H9 (cell line): Measurements from ENCODE around the gene TAS2R46. TPM values are rescaled to one million over a fixed set of nuclear protein-coding genes. Genes with fewer than 3 reads are reported as not detected.

ENCODE experiments used
- DNase-seq: peaks from one replicate; pipeline ENCODE4 v3.0.0-alpha.2; 2017
- H2AFZ ChIP-seq: one replicate; pipeline ENCODE4 v1.6.1; 2013; ENCODE audit warnings: mild to moderate bottlenecking, low read length, control low read depth, moderate library complexity
- H2AK5ac ChIP-seq: 2 replicates; pipeline ENCODE4 v1.6.1; 2013; ENCODE audit warnings: low read length, control low read depth, mixed read lengths; ENCODE audit not compliant: insufficient read length
- H2BK120ac ChIP-seq: one replicate; pipeline ENCODE4 v1.6.1; 2013; ENCODE audit warnings: low read depth, mild to moderate bottlenecking, low read length, control low read depth, inconsistent platforms; ENCODE audit not compliant: poor library complexity, severe bottlenecking
- H2BK12ac ChIP-seq: 2 replicates; pipeline ENCODE4 v1.6.1; 2013; ENCODE audit warnings: low read length, control low read depth, mixed read lengths, low read depth; ENCODE audit not compliant: insufficient read length
- H2BK15ac ChIP-seq: 2 replicates; pipeline ENCODE4 v1.6.1; 2013; ENCODE audit warnings: low read depth, low read length, control low read depth
- H2BK20ac ChIP-seq: one replicate; pipeline ENCODE4 v1.6.1; 2013; ENCODE audit warnings: low read depth, mild to moderate bottlenecking, low read length, control low read depth, inconsistent platforms; ENCODE audit not compliant: poor library complexity, severe bottlenecking
- H2BK5ac ChIP-seq: 2 replicates; pipeline ENCODE4 v1.6.1; 2013; ENCODE audit warnings: low read length, control low read depth, mixed read lengths; ENCODE audit not compliant: insufficient read length
- H3K14ac ChIP-seq: 2 replicates; pipeline ENCODE4 v1.6.1; 2013; ENCODE audit warnings: low read length, control low read depth; ENCODE audit not compliant: insufficient read depth
- H3K18ac ChIP-seq: 2 replicates; pipeline ENCODE4 v1.6.1; 2013; ENCODE audit warnings: low read depth, mild to moderate bottlenecking, mixed read lengths, low read length, control low read depth; ENCODE audit not compliant: insufficient read length
- H3K23ac ChIP-seq: 2 replicates; pipeline ENCODE4 v1.6.1; 2013; ENCODE audit warnings: low read length, control low read depth, mixed read lengths, low read depth; ENCODE audit not compliant: insufficient read length
- H3K23me2 ChIP-seq: 2 replicates; pipeline ENCODE4 v1.6.1; 2013; ENCODE audit warnings: low read depth, mild to moderate bottlenecking, mixed read lengths, low read length, control low read depth; ENCODE audit not compliant: insufficient read length, poor library complexity, severe bottlenecking
- H3K27ac ChIP-seq: 2 replicates; pipeline ENCODE4 v1.5.1; 2013; ENCODE audit warnings: low read length, control low read depth, mixed read lengths, low read depth; ENCODE audit not compliant: insufficient read length
- H3K27me3 ChIP-seq: 2 replicates; pipeline ENCODE4 v1.6.1; 2013; ENCODE audit warnings: low read length, control low read depth, inconsistent platforms; ENCODE audit not compliant: insufficient read depth
- H3K4ac ChIP-seq: 2 replicates; pipeline ENCODE4 v1.6.1; 2013; ENCODE audit warnings: low read depth, mild to moderate bottlenecking, control low read depth, inconsistent platforms, low read length, moderate library complexity
- H3K4me1 ChIP-seq: 2 replicates; pipeline ENCODE4 v1.6.1; 2013; ENCODE audit warnings: low read length, control low read depth, inconsistent platforms; ENCODE audit not compliant: insufficient read depth
- H3K4me2 ChIP-seq: 2 replicates; pipeline ENCODE4 v1.6.1; 2013; ENCODE audit warnings: low read length, control low read depth, mixed read lengths; ENCODE audit not compliant: insufficient read length, insufficient read depth
- H3K56ac ChIP-seq: 2 replicates; pipeline ENCODE4 v1.6.1; 2013; ENCODE audit warnings: low read depth, mild to moderate bottlenecking, mixed read lengths, low read length, control low read depth; ENCODE audit not compliant: insufficient read length
- H3K79me1 ChIP-seq: 2 replicates; pipeline ENCODE4 v1.6.1; 2013; ENCODE audit warnings: low read depth, mild to moderate bottlenecking, moderate library complexity, low read length, control low read depth, inconsistent platforms; ENCODE audit not compliant: insufficient read depth, poor library complexity, severe bottlenecking
- H3K79me2 ChIP-seq: 2 replicates; pipeline ENCODE4 v1.6.1; 2013; ENCODE audit warnings: low read length, control low read depth, inconsistent platforms; ENCODE audit not compliant: insufficient read depth
- H3K9ac ChIP-seq: 2 replicates; pipeline ENCODE4 v1.6.1; 2013; ENCODE audit warnings: low read length, control low read depth, mixed read lengths; ENCODE audit not compliant: insufficient read length; ENCODE audit errors: extremely low read depth
- H3K9me3 ChIP-seq: one replicate; pipeline ENCODE4 v1.6.1; 2013; ENCODE audit warnings: low read depth, low read length, inconsistent platforms; ENCODE audit not compliant: control insufficient read depth
- H3T11ph ChIP-seq: one replicate; pipeline ENCODE4 v1.6.1; 2013; ENCODE audit warnings: mild to moderate bottlenecking, low read length, control low read depth, inconsistent platforms
- H4K20me1 ChIP-seq: one replicate; pipeline ENCODE4 v1.6.1; 2013; ENCODE audit not compliant: control insufficient read depth, insufficient read length, insufficient read depth
- H4K5ac ChIP-seq: 2 replicates; pipeline ENCODE4 v1.6.1; 2013; ENCODE audit warnings: low read depth, mild to moderate bottlenecking, mixed read lengths, low read length, control low read depth; ENCODE audit not compliant: insufficient read length
- H4K8ac ChIP-seq: replicated peaks from 2 replicates; pipeline ENCODE4 v1.6.1; 2013; ENCODE audit warnings: low read length, control low read depth, mixed read lengths, low read depth; ENCODE audit not compliant: insufficient read length
- H4K91ac ChIP-seq: 2 replicates; pipeline ENCODE4 v1.6.1; 2013; ENCODE audit warnings: low read depth, mild to moderate bottlenecking, moderate library complexity, mixed read lengths, low read length, control low read depth; ENCODE audit not compliant: insufficient read length
- H3K27ac Mint-ChIP-seq, 3 experiments: 2 replicates in 2 of 3; 3 replicates in 1 of 3; pipeline ENCODE4 v1.8.0; 2020 to 2021; ENCODE audit warnings: mixed read lengths in 3 of 3, mild to moderate bottlenecking in 1 of 3, moderate library complexity in 1 of 3
- H3K27me3 Mint-ChIP-seq: 2 replicates; pipeline ENCODE4 v1.8.0; 2021; ENCODE audit warnings: low read depth, mild to moderate bottlenecking, moderate library complexity, mixed read lengths
- H3K36me3 Mint-ChIP-seq, 3 experiments: 2 replicates in 2 of 3; 3 replicates in 1 of 3; pipeline ENCODE4 v1.8.0; 2020 to 2021; ENCODE audit warnings: low read depth in 3 of 3, mixed read lengths in 3 of 3; ENCODE audit not compliant: insufficient read depth in 1 of 3
- H3K4me1 Mint-ChIP-seq, 2 experiments: 2 replicates each; pipeline ENCODE4 v1.8.0; 2020; ENCODE audit warnings: mixed read lengths in 2 of 2
- H3K4me3 Mint-ChIP-seq, 2 experiments: 2 replicates in 1 of 2; 3 replicates in 1 of 2; pipeline ENCODE4 v1.8.0; 2020 to 2021; ENCODE audit warnings: mild to moderate bottlenecking in 2 of 2, mixed read lengths in 2 of 2, moderate library complexity in 1 of 2
- H3K9me3 Mint-ChIP-seq, 2 experiments: 2 replicates in 1 of 2; 3 replicates in 1 of 2; pipeline ENCODE4 v1.8.0; 2020; ENCODE audit warnings: mild to moderate bottlenecking in 2 of 2, mixed read lengths in 2 of 2, moderate library complexity in 1 of 2
- WGBS: extraction: QIAGEN DNeasy Blood & Tissue Kit; methylation state at CpG from one replicate; pipeline ENCODE4 v1.1.7; 2013; ENCODE audit warnings: missing lambda C conversion rate, low lambda C conversion rate, mixed read lengths; ENCODE audit not compliant: insufficient read length; ENCODE audit errors: extremely low coverage; 5-methylcytosine and 5-hydroxymethylcytosine counted together
- total RNA-seq: library from RNA; stranded (reverse); gene quantifications from 2 replicates; pipeline ENCODE4 v1.2.1, GENCODE V29; 2021
- TF ChIP-seq, protein P1 (sequence below): fragments of 200-600 bp; sonication (generic); conservative IDR thresholded peaks from 3 replicates; pipeline ENCODE4 v1.8.0; 2021; ENCODE audit warnings: antibody characterized with exemption, mild to moderate bottlenecking

TAS2R46 gene
- total RNA-seq, 1 experiment from 2014 or later = 1.2 TPM

DNA sequence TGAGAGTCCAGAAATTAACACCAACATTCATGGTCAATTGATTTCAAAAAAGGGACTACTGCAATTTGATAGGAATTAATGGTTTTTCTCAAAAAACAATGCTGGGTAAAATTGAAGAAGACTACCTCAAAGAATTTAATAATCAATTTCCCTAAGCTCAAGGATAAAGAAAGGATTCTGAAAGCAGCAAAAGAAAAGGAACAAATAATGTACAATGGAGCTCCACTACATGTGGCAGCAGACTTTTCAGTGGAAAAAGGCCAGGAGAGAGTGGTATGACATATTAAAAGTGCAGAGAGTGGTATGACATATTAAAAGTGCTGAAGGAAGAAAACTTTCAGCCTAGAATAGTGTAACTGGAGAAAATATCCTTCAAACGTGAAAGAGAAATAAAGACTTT lies 45.6 kb upstream of the TAS2R46 start:
- Histone ChIP-seq H3K79me1 (no peaks in the 10 kb centered on the region), H3K4me1 (no peaks in the 10 kb centered on the region), H2BK120ac (no peak overlapping the region), H3K14ac (no peak overlapping the region), H3K79me2 (no peaks in the 10 kb centered on the region; the same call in 1 of the 2 replicates), H2BK12ac (no peak overlapping the region), H3K23me2 (no peaks in the 10 kb centered on the region), H4K20me1 (no peaks in the 10 kb centered on the region), H4K5ac (no peak overlapping the region), H3K4ac (no peak overlapping the region), H3K56ac (no peak overlapping the region), H4K8ac (no peak overlapping the region), H4K91ac (no peak overlapping the region), H2BK15ac (no peak overlapping the region), H3K9ac (no peak overlapping the region), H3K9me3 (no peaks in the 10 kb centered on the region), H3K27me3 (no peaks in the 10 kb centered on the region), H3K23ac (no peak overlapping the region), H3K27ac (no peak overlapping the region), H3T11ph (no peak overlapping the region), H2BK20ac (no peak overlapping the region), H3K4me2 (no peak overlapping the region), H2AFZ (no peak overlapping the region), H3K18ac (no peak overlapping the region), H2BK5ac (no peak overlapping the region), H2AK5ac (no peak overlapping the region)
- no peak for DNase-seq
- Mint-ChIP-seq H3K36me3 (peaks cover 69 to 76% (median 70%) of the 10 kb centered on the region in 3 experiments), H3K27me3 (no peaks in the 10 kb centered on the region), H3K9me3 (peaks cover 21 to 32% of the 10 kb centered on the region in 2 experiments), H3K4me1 (peaks cover 0 to 2% of the 10 kb centered on the region in 2 experiments; a peak in 2 of 4 replicates), H3K27ac (peak overlapping the region in 1 of 3 experiments; percentile 46; a peak in 1 of 7 replicates), H3K4me3 (no peak overlapping the region)
- TF ChIP-seq, protein P1, sequence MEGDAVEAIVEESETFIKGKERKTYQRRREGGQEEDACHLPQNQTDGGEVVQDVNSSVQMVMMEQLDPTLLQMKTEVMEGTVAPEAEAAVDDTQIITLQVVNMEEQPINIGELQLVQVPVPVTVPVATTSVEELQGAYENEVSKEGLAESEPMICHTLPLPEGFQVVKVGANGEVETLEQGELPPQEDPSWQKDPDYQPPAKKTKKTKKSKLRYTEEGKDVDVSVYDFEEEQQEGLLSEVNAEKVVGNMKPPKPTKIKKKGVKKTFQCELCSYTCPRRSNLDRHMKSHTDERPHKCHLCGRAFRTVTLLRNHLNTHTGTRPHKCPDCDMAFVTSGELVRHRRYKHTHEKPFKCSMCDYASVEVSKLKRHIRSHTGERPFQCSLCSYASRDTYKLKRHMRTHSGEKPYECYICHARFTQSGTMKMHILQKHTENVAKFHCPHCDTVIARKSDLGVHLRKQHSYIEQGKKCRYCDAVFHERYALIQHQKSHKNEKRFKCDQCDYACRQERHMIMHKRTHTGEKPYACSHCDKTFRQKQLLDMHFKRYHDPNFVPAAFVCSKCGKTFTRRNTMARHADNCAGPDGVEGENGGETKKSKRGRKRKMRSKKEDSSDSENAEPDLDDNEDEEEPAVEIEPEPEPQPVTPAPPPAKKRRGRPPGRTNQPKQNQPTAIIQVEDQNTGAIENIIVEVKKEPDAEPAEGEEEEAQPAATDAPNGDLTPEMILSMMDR = no peak
- WGBS = no CpG with 5 or more reads among the region's 1 CpG
